Left ventricle myocardium inferior (tissue), 1 donor: ENCODE data around the gene PROSER3. TPM values are rescaled to one million over a fixed set of nuclear protein-coding genes. Genes with fewer than 3 reads are reported as not detected.

Experiments
- DNase-seq: peaks from one replicate; pipeline ENCODE4 v3.0.0-alpha.2; 2020
- H3K27ac ChIP-seq: fragments of 200-600 bp; replicated peaks from 2 replicates; pipeline ENCODE4 v1.8.0; 2021
- H3K27me3 ChIP-seq: fragments of 200-600 bp; 2 replicates; pipeline ENCODE4 v1.8.0; 2021; ENCODE audit warnings: low read depth
- H3K36me3 ChIP-seq: fragments of 200-600 bp; 2 replicates; pipeline ENCODE4 v1.8.0; 2021
- H3K4me1 ChIP-seq: fragments of 200-600 bp; 2 replicates; pipeline ENCODE4 v1.8.0; 2021
- H3K4me3 ChIP-seq: fragments of 200-600 bp; 2 replicates; pipeline ENCODE4 v1.8.0; 2021; ENCODE audit warnings: mild to moderate bottlenecking, moderate library complexity
- H3K9me3 ChIP-seq: fragments of 200-600 bp; replicated peaks from 2 replicates; pipeline ENCODE4 v1.8.0; 2021
- intact Hi-C: fragments of 100-400 bp; cut with micrococcal nuclease; formaldehyde crosslinking; loops from one replicate; pipeline ENCODE4 v1.11.0; 2022
- total RNA-seq: library from RNA; stranded (reverse); fragmentation: NEBNext Ultra II Directional; extraction: Animal tissue kit (Norgen Biotek cat#: 25700); gene quantifications from one replicate; pipeline ENCODE4 v1.2.1, GENCODE V29; 2021
- TF ChIP-seq, protein P1 (sequence below): fragments of 200-600 bp; IDR thresholded peaks from 2 replicates; pipeline ENCODE4 v1.8.0; 2021; ENCODE audit warnings: antibody characterized with exemption, mild to moderate bottlenecking, borderline replicate concordance
- donor health status: DM: no; HTN: yes; CAD: no; lungs with severe emphysema.

PROSER3 gene
- total RNA-seq, 1 donor from 2014 or later = 4.8 TPM

- H3K36me3 ChIP-seq = peaks cover 22% of the 10 kb centered on the region
- H3K27ac ChIP-seq = peak overlapping the region; percentile 95
- peak overlapping the region; percentile 96 for H3K4me3 ChIP-seq
- H3K27me3 ChIP-seq = no peaks in the 10 kb centered on the region
- H3K4me1 ChIP-seq = peaks cover 44% of the 10 kb centered on the region
- DNase-seq = peak; percentile 96
- H3K9me3 ChIP-seq = no peaks in the 10 kb centered on the region
- intact Hi-C loops = loop anchor here (2.0 kb wide), 1 partner anchor 20 kb away; no protein-coding TSS in a partner anchor
- TF ChIP-seq, protein P1, sequence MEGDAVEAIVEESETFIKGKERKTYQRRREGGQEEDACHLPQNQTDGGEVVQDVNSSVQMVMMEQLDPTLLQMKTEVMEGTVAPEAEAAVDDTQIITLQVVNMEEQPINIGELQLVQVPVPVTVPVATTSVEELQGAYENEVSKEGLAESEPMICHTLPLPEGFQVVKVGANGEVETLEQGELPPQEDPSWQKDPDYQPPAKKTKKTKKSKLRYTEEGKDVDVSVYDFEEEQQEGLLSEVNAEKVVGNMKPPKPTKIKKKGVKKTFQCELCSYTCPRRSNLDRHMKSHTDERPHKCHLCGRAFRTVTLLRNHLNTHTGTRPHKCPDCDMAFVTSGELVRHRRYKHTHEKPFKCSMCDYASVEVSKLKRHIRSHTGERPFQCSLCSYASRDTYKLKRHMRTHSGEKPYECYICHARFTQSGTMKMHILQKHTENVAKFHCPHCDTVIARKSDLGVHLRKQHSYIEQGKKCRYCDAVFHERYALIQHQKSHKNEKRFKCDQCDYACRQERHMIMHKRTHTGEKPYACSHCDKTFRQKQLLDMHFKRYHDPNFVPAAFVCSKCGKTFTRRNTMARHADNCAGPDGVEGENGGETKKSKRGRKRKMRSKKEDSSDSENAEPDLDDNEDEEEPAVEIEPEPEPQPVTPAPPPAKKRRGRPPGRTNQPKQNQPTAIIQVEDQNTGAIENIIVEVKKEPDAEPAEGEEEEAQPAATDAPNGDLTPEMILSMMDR = peak; percentile 91
Measured at GRCh38 chr19:35716801-35717664, 40.9 kb upstream of the PROSER3 start.

DNA sequence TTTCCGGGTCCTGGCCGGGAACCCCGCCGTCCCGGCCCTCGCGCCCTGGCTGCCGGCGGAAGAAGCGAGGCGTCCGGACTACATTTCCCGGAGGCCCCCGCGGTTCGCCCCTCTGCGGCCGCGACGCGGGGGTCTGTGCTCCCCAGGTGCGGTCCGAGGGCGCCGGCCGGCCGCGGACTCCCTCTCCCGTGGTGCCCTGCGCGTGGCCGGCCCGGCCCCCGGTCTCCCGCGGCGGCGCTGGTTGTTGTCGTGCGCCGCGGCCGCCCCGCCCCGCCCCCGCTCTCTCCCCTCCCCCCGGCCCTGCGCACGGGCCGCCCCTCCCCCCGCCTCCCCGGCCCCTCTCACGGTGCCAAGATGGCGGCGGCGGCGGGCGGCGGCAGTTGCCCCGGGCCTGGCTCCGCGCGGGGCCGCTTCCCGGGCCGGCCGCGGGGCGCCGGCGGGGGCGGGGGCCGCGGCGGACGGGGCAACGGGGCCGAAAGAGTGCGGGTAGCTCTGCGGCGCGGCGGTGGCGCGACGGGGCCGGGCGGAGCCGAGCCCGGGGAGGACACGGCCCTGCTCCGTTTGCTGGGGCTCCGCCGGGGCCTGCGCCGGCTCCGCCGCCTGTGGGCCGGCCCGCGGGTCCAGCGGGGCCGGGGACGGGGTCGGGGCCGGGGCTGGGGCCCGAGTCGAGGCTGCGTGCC lies 40.2 kb upstream of the PROSER3 start, which contains the start of gene KMT2B:
KMT2B (plus strand) TSS at position 339 of the 680 bp plus-strand sequence; CDS start at position 355, 16 bp downstream.
- peak within 1 kb of the TSS; percentile 95 for H3K27ac ChIP-seq
- no peaks in the 10 kb centered on the region for H3K27me3 ChIP-seq
- TF ChIP-seq, protein P1 = no peak
- DNase-seq = no peak
- no peaks in the 10 kb centered on the region for H3K9me3 ChIP-seq
- H3K36me3 ChIP-seq = peaks cover 30% of the 10 kb centered on the region
- intact Hi-C loops = loop anchor here (2.0 kb wide), 1 partner anchor 21 kb away; no protein-coding TSS in a partner anchor
- H3K4me3 ChIP-seq = peak within 1 kb of the TSS; percentile 96
- H3K4me1 ChIP-seq = peaks cover 47% of the 10 kb centered on the region

DNA sequence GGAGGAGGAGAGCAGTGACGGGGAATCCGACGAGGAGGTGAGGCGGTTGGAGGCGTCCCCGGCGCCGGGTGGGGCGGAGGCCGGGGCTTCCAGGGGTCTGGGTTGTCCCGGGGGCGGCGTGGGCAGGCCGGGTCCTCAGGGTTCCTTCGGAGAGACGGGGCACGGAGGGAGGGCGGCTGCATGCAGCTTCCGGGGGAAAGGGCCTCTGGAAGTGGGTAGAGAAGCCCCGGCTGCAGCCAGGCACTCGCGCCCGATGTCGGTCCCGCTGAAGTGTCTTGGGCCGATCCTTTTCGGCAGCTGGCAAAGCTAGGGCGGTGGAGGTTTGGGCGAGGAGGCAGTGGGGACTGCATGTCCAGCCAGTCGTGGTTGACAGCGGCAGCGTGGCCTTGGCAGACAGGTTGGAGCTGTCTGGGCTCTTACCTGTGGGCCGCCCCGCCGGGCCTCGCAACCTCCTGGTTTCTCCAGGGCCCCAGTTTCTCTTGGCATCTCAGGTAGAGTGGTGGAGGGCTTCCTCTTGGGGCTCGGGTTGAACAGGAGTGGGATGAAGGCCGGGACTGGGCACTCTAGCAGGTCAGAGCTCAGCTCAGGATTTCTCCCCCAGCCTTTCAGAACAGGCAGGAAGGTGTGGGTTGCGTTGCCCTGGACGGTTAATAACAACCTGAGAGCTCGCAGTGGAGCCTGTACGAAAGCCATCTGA lies 39.5 kb upstream of the PROSER3 start:
- Histone ChIP-seq H3K36me3 (peaks cover 37% of the 10 kb centered on the region), H3K27ac (peak overlapping the region; percentile 95), H3K4me3 (peak overlapping the region; percentile 96), H3K4me1 (peaks cover 47% of the 10 kb centered on the region), H3K27me3 (no peaks in the 10 kb centered on the region), H3K9me3 (no peaks in the 10 kb centered on the region)
- DNase-seq = peak; percentile 43
- intact Hi-C loops = no loop called here
- TF ChIP-seq, protein P1 = no peak

GRCh38 chr19:35719402-35720162 lies 38.4 kb upstream of the PROSER3 start:
- Histone ChIP-seq H3K27me3 (no peaks in the 10 kb centered on the region), H3K27ac (peak overlapping the region; percentile 8), H3K36me3 (peaks cover 48% of the 10 kb centered on the region), H3K4me3 (peak overlapping the region; percentile 96), H3K4me1 (peaks cover 47% of the 10 kb centered on the region), H3K9me3 (no peaks in the 10 kb centered on the region)
- TF ChIP-seq, protein P1 = no peak
- intact Hi-C loops = no loop called here
- DNase-seq = no peak

DNA sequence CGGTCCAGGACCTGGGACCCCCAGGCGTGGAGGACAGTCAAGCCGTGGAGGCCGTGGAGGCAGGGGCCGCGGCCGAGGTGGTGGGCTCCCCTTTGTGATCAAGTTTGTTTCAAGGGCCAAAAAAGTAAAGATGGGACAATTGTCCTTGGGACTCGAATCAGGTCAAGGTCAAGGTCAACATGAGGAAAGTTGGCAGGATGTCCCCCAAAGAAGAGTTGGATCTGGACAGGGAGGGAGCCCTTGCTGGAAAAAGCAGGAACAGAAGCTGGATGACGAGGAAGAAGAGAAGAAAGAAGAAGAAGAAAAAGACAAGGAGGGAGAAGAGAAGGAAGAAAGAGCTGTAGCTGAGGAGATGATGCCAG lies 37.8 kb upstream of the PROSER3 start:
- no peaks in the 10 kb centered on the region for H3K27me3 ChIP-seq
- intact Hi-C loops = no loop called here
- H3K27ac ChIP-seq = peak overlapping the region; percentile 8
- no peak for DNase-seq
- H3K4me1 ChIP-seq = peaks cover 47% of the 10 kb centered on the region
- TF ChIP-seq, protein P1 = no peak
- no peaks in the 10 kb centered on the region for H3K9me3 ChIP-seq
- peaks cover 53% of the 10 kb centered on the region for H3K36me3 ChIP-seq
- no peak overlapping the region for H3K4me3 ChIP-seq
